ENCODE measurements around the gene AP1AR. TPM values are rescaled to one million over a fixed set of nuclear protein-coding genes. Genes with fewer than 3 reads are reported as not detected.

AP1AR gene
- total RNA-seq, 1 donor from 2014 or later = 20.0 TPM

GRCh38 chr4:112222219-112222955, 9.2 kb upstream of the AP1AR start:
- H3K9me3 Mint-ChIP-seq (ENCODE audit: unreplicated experiment) = peaks cover 4% of the 10 kb centered on the region
- FAIRE-seq = no peak
- H3K27ac Mint-ChIP-seq (ENCODE audit: unreplicated experiment) = no peak overlapping the region
- Histone ChIP-seq H2AFZ (ENCODE audit: low read depth, low read length) (no peak overlapping the region), H4K20me1 (ENCODE audit: insufficient read depth, low read length) (no peaks in the 10 kb centered on the region), H3K27ac (ENCODE audit: low read depth, low read length) (no peak overlapping the region), H3K9me3 (ENCODE audit: insufficient read depth, low read depth, low read length) (no peaks in the 10 kb centered on the region), H3K4me2 (ENCODE audit: low read length) (no peak overlapping the region), H3K79me2 (ENCODE audit: insufficient read depth, low read length) (no peaks in the 10 kb centered on the region), H3K9ac (ENCODE audit: low read length) (no peak overlapping the region), H3K36me3 (ENCODE audit: insufficient read depth, low read length) (no peaks in the 10 kb centered on the region), H3K4me1 (ENCODE audit: insufficient read depth, low read length) (no peaks in the 10 kb centered on the region), H3K4me3 (ENCODE audit: insufficient read depth, low read depth, low read length) (no peak overlapping the region), H3K27me3 (ENCODE audit: insufficient read depth, low read length) (no peaks in the 10 kb centered on the region)
- H3K27me3 Mint-ChIP-seq (ENCODE audit: low read depth, unreplicated experiment) = peaks cover 2% of the 10 kb centered on the region
- DNase-seq (ENCODE audit: low read depth) = no peak
- TF ChIP-seq EZH2 (IDR thresholded peaks at IDR 0.05; ENCODE audit: insufficient read depth, low read length) (no peak), CTCF (IDR thresholded peaks at IDR 0.05; ENCODE audit: insufficient read depth, low read depth, low read length) (no peak)
- no peak overlapping the region for H3K4me3 Mint-ChIP-seq (ENCODE audit: unreplicated experiment)
- peaks cover 4% of the 10 kb centered on the region for H3K4me1 Mint-ChIP-seq (ENCODE audit: low read depth, unreplicated experiment)
- H3K36me3 Mint-ChIP-seq (ENCODE audit: low read depth, unreplicated experiment) = no peaks in the 10 kb centered on the region

- no peak overlapping the region for H2AFZ ChIP-seq (ENCODE audit: low read depth, low read length)
- peaks cover 4% of the 10 kb centered on the region for H3K9me3 Mint-ChIP-seq (ENCODE audit: unreplicated experiment)
- H3K79me2 ChIP-seq (ENCODE audit: insufficient read depth, low read length) = no peaks in the 10 kb centered on the region
- no peaks in the 10 kb centered on the region for H3K27me3 Mint-ChIP-seq (ENCODE audit: low read depth, unreplicated experiment)
- DNase-seq (ENCODE audit: low read depth) (no peak), FAIRE-seq (no peak)
- no peaks in the 10 kb centered on the region for H3K36me3 Mint-ChIP-seq (ENCODE audit: low read depth, unreplicated experiment)
- no peaks in the 10 kb centered on the region for H3K4me1 ChIP-seq (ENCODE audit: insufficient read depth, low read length)
- H4K20me1 ChIP-seq (ENCODE audit: insufficient read depth, low read length) = no peaks in the 10 kb centered on the region
- no peak overlapping the region for H3K27ac ChIP-seq (ENCODE audit: low read depth, low read length)
- no peak overlapping the region for H3K4me2 ChIP-seq (ENCODE audit: low read length)
- H3K4me3 Mint-ChIP-seq (ENCODE audit: unreplicated experiment) = no peak overlapping the region
- TF ChIP-seq CTCF (IDR thresholded peaks at IDR 0.05; ENCODE audit: insufficient read depth, low read depth, low read length) (no peak), EZH2 (IDR thresholded peaks at IDR 0.05; ENCODE audit: insufficient read depth, low read length) (no peak)
- no peak overlapping the region for H3K4me3 ChIP-seq (ENCODE audit: insufficient read depth, low read depth, low read length)
- no peak overlapping the region for H3K27ac Mint-ChIP-seq (ENCODE audit: unreplicated experiment)
- H3K27me3 ChIP-seq (ENCODE audit: insufficient read depth, low read length) = no peaks in the 10 kb centered on the region
- H3K36me3 ChIP-seq (ENCODE audit: insufficient read depth, low read length) = no peaks in the 10 kb centered on the region
- H3K4me1 Mint-ChIP-seq (ENCODE audit: low read depth, unreplicated experiment) = peaks cover 5% of the 10 kb centered on the region
- H3K9me3 ChIP-seq (ENCODE audit: insufficient read depth, low read depth, low read length) = no peaks in the 10 kb centered on the region
- no peak overlapping the region for H3K9ac ChIP-seq (ENCODE audit: low read length)
These were observed 6.4 kb upstream of the AP1AR start for GRCh38 chr4:112225157-112225556.
